HG02678 (cell line): ENCODE results near the gene RNF149.
"Not testable (repeated sequence)": the region's sequence is repeated elsewhere in the genome, so short reads cannot be mapped to it uniquely, and the experiment has no call there.

Experiments used
- ATAC-seq: cut with Tn5 transposase; IDR thresholded peaks from one replicate; pipeline ENCODE4 v1.9.1; 2021; ENCODE audit warnings: mild to moderate bottlenecking, moderate library complexity; ENCODE audit not compliant: unreplicated experiment

The RNF149 gene

GRCh38 chr2:101235956-101236355 is 72.5 kb downstream of the RNF149 start:
- not testable (repeated sequence) for ATAC-seq

GRCh38 chr2:101234169-101234938 is 74.1 kb downstream of the RNF149 start:
- no peak for ATAC-seq

GRCh38 chr2:101232770-101233169 is 75.7 kb downstream of the RNF149 start:
- ATAC-seq: no peak

- no peak for ATAC-seq
These were observed 76.4 kb downstream of the RNF149 start for GRCh38 chr2:101231937-101232730.

- no peak for ATAC-seq
These were observed 77.3 kb downstream of the RNF149 start for GRCh38 chr2:101231240-101231639.

- ATAC-seq: no peak
These were observed 77.9 kb downstream of the RNF149 start for GRCh38 chr2:101230541-101231001.
